Type B pancreatic cell (in vitro differentiated cells): ENCODE data around the gene TMEM205. TPM values are rescaled to one million over a fixed set of nuclear protein-coding genes. Genes with fewer than 3 reads are reported as not detected.
"Not testable (repeated sequence)": the region's sequence is repeated elsewhere in the genome, so short reads cannot be mapped to it uniquely, and the experiment has no call there.

Experiments
- DNase-seq: peaks from one replicate; pipeline ENCODE4 v3.0.0; 2021; ENCODE audit warnings: mixed read lengths; ENCODE audit not compliant: unreplicated experiment; ENCODE audit errors: extremely low spot score
- H3K27ac Mint-ChIP-seq: 2 replicates; pipeline ENCODE4 v1.8.0; 2021; ENCODE audit warnings: mild to moderate bottlenecking, mixed read lengths
- H3K27me3 Mint-ChIP-seq: 2 replicates; pipeline ENCODE4 v1.8.0; 2021; ENCODE audit warnings: mixed read lengths
- H3K36me3 Mint-ChIP-seq: 2 replicates; pipeline ENCODE4 v1.8.0; 2021; ENCODE audit warnings: mixed read lengths
- H3K4me1 Mint-ChIP-seq: one replicate; pipeline ENCODE4 v1.8.0; 2021; ENCODE audit warnings: mixed read lengths; ENCODE audit not compliant: unreplicated experiment
- H3K4me3 Mint-ChIP-seq: 2 replicates; pipeline ENCODE4 v1.8.0; 2021; ENCODE audit warnings: mild to moderate bottlenecking, mixed read lengths
- H3K9me3 Mint-ChIP-seq: 2 replicates; pipeline ENCODE4 v1.8.0; 2021; ENCODE audit warnings: mixed read lengths
- CTCF ChIP-seq: fragments of 200-600 bp; sonication (generic); conservative IDR thresholded peaks from 2 replicates; pipeline ENCODE4 v1.5.0; 2021; ENCODE audit warnings: antibody characterized with exemption, mild to moderate bottlenecking
- total RNA-seq: library from RNA; stranded (reverse); gene quantifications from 2 replicates; pipeline ENCODE4 v1.2.1, GENCODE V29; 2021; ENCODE audit warnings: low replicate concordance

The TMEM205 gene
- total RNA-seq, 1 donor from 2014 or later: 58.6 TPM

GRCh38 chr19:11323601-11324078, 22.4 kb downstream of the TMEM205 start:
- Mint-ChIP-seq H3K36me3 (peaks cover 5% of the 10 kb centered on the region), H3K4me1 (peaks cover 33% of the 10 kb centered on the region), H3K4me3 (peak overlapping the region; percentile 76), H3K27ac (peak overlapping the region; percentile 31), H3K27me3 (no peaks in the 10 kb centered on the region), H3K9me3 (no peaks in the 10 kb centered on the region)
- no peak for DNase-seq
- TF ChIP-seq CTCF: no peak

GRCh38 chr19:11322269-11323024, 23.6 kb downstream of the TMEM205 start:
- Mint-ChIP-seq H3K9me3 (no peaks in the 10 kb centered on the region), H3K27ac (peak overlapping the region; percentile 77), H3K4me1 (peaks cover 33% of the 10 kb centered on the region), H3K4me3 (peak overlapping the region; percentile 17), H3K27me3 (no peaks in the 10 kb centered on the region), H3K36me3 (peaks cover 5% of the 10 kb centered on the region)
- TF ChIP-seq CTCF: no peak
- DNase-seq: no peak

- Mint-ChIP-seq H3K9me3 (no peaks in the 10 kb centered on the region), H3K36me3 (peaks cover 5% of the 10 kb centered on the region), H3K27me3 (no peaks in the 10 kb centered on the region), H3K27ac (peak overlapping the region; percentile 77), H3K4me3 (peak overlapping the region; percentile 17), H3K4me1 (peaks cover 33% of the 10 kb centered on the region)
- DNase-seq: no peak
- TF ChIP-seq CTCF: no peak
Measured at GRCh38 chr19:11321191-11322126, 24.6 kb downstream of the TMEM205 start.

GRCh38 chr19:11320278-11320995, 25.6 kb downstream of the TMEM205 start:
- H3K4me3 Mint-ChIP-seq, H3K36me3 Mint-ChIP-seq, H3K27me3 Mint-ChIP-seq, H3K9me3 Mint-ChIP-seq, DNase-seq: not testable (repeated sequence)
- H3K4me1 Mint-ChIP-seq: peaks cover 33% of the 10 kb centered on the region
- peak overlapping the region; percentile 77 for H3K27ac Mint-ChIP-seq

- Mint-ChIP-seq H3K27me3 (no peaks in the 10 kb centered on the region), H3K4me1 (no peaks in the 10 kb centered on the region), H3K4me3 (no peak overlapping the region), H3K36me3 (no peaks in the 10 kb centered on the region), H3K27ac (no peak overlapping the region), H3K9me3 (no peaks in the 10 kb centered on the region)
- no peak for TF ChIP-seq CTCF
- no peak for DNase-seq
Measured at GRCh38 chr19:11306337-11306736, 39.7 kb downstream of the TMEM205 start.
